Upper lobe of left lung (tissue), 4 donors: ENCODE results near the gene POLE4.

Experiments used
- CTCF ChIP-seq, 6 experiments: fragments of 450-650 bp in 4 of 6; fragments of 200-600 bp in 2 of 6; sonication (generic) in 2 of 6; IDR thresholded peaks; one replicate each; pipeline ENCODE4 v1.5.1; 2016 to 2019; ENCODE audit warnings: antibody characterized with exemption in 6 of 6
- EP300 ChIP-seq, 4 donors: sonication (generic); formaldehyde crosslinking; IDR thresholded peaks; one replicate each; pipeline ENCODE4 v1.5.1; 2017; ENCODE audit warnings: antibody characterized with exemption in 4 of 4, control low read depth in 2 of 4
- POLR2A ChIP-seq, 4 donors: fragments of 450-650 bp; IDR thresholded peaks; one replicate each; pipeline ENCODE4 v1.5.1; 2016 to 2017; ENCODE audit warnings: antibody characterized with exemption in 4 of 4, mild to moderate bottlenecking in 2 of 4

GRCh38 chr2:74911061-74911460, 47.4 kb upstream of the POLE4 start:
- TF ChIP-seq CTCF (IDR thresholded peaks at IDR 0.05), result no peak
- no peak for TF ChIP-seq EP300 (IDR thresholded peaks at IDR 0.05)
- TF ChIP-seq POLR2A (IDR thresholded peaks at IDR 0.05), result no peak
